Measurements from ENCODE around the gene USP7. TPM values are rescaled to one million over a fixed set of nuclear protein-coding genes. Genes with fewer than 3 reads are reported as not detected.

Gene USP7
- total RNA-seq, 2 donors from 2014 or later: 60.2 to 84.9 TPM

GRCh38 chr16:8949536-8950418, 13.9 kb downstream of the USP7 start:
- no peak overlapping the region for H3K27ac ChIP-seq
- H3K9me3 ChIP-seq: no peaks in the 10 kb centered on the region
- no peak overlapping the region for H3K4me3 ChIP-seq
- intact Hi-C loops (cut with DNase I): loop anchor here (10.0 kb wide), 1 partner anchor 155 kb away; the partner anchor contains the start of genes PMM2 and TMEM186
- WGBS: 81% methylated on average over 6 of the region's 6 CpGs
- TF ChIP-seq CTCF (IDR thresholded peaks at IDR 0.05) (no peak), POLR2A (IDR thresholded peaks at IDR 0.05) (no peak), POLR2AphosphoS5 (IDR thresholded peaks at IDR 0.05) (no peak)
- H3K27me3 ChIP-seq (replicated peaks; ENCODE audit: insufficient read depth): no peaks in the 10 kb centered on the region
- H3K4me1 ChIP-seq (replicated peaks): no peaks in the 10 kb centered on the region
- DNase-seq (ENCODE audit: low spot score): no peak
- no peaks in the 10 kb centered on the region for H3K36me3 ChIP-seq

GRCh38 chr16:8948831-8949230, 14.9 kb downstream of the USP7 start:
- intact Hi-C loops (cut with DNase I): no loop called here
- Histone ChIP-seq H3K27me3 (replicated peaks; ENCODE audit: insufficient read depth) (no peaks in the 10 kb centered on the region), H3K4me3 (no peak overlapping the region), H3K4me1 (replicated peaks) (no peaks in the 10 kb centered on the region), H3K36me3 (no peaks in the 10 kb centered on the region), H3K27ac (no peak overlapping the region), H3K9me3 (no peaks in the 10 kb centered on the region)
- no peak for TF ChIP-seq POLR2AphosphoS5 (IDR thresholded peaks at IDR 0.05)
- TF ChIP-seq CTCF (IDR thresholded peaks at IDR 0.05): no peak
- TF ChIP-seq POLR2A (IDR thresholded peaks at IDR 0.05): no peak
- 86% methylated on average over 5 of the region's 5 CpGs for WGBS
- DNase-seq (ENCODE audit: low spot score): no peak

GRCh38 chr16:8948069-8948593, 15.6 kb downstream of the USP7 start:
- no peaks in the 10 kb centered on the region for H3K4me1 ChIP-seq (replicated peaks)

GRCh38 chr16:8946544-8946943, 17.2 kb downstream of the USP7 start:
- 43% methylated on average over 6 of the region's 6 CpGs for WGBS
- Histone ChIP-seq H3K27ac (no peak overlapping the region), H3K27me3 (replicated peaks; ENCODE audit: insufficient read depth) (no peaks in the 10 kb centered on the region), H3K4me1 (replicated peaks) (no peaks in the 10 kb centered on the region), H3K4me3 (no peak overlapping the region), H3K9me3 (no peaks in the 10 kb centered on the region), H3K36me3 (no peaks in the 10 kb centered on the region)
- intact Hi-C loops (cut with DNase I): no loop called here
- DNase-seq (ENCODE audit: low spot score): no peak
- TF ChIP-seq POLR2A (IDR thresholded peaks at IDR 0.05): no peak
- TF ChIP-seq POLR2AphosphoS5 (IDR thresholded peaks at IDR 0.05): no peak
- no peak for TF ChIP-seq CTCF (IDR thresholded peaks at IDR 0.05)

More at GRCh38 chr16:8948069-8948593, 15.6 kb downstream of the USP7 start:
- intact Hi-C loops (cut with DNase I): no loop called here
- Histone ChIP-seq H3K27ac (no peak overlapping the region), H3K4me3 (no peak overlapping the region), H3K36me3 (no peaks in the 10 kb centered on the region), H3K9me3 (no peaks in the 10 kb centered on the region), H3K27me3 (replicated peaks; ENCODE audit: insufficient read depth) (no peaks in the 10 kb centered on the region)
- TF ChIP-seq POLR2AphosphoS5 (IDR thresholded peaks at IDR 0.05) (no peak), CTCF (IDR thresholded peaks at IDR 0.05) (no peak), POLR2A (IDR thresholded peaks at IDR 0.05) (no peak)
- 93% methylated on average over 6 of the region's 6 CpGs for WGBS
- DNase-seq (ENCODE audit: low spot score): no peak

Data from prostate gland (tissue), 2 donors.